K562 (cell line): ENCODE data around the gene GP1BB. TPM values are rescaled to one million over a fixed set of nuclear protein-coding genes. Genes with fewer than 3 reads are reported as not detected.
A peak's percentile ranks its signal among the peaks of the same experiment; 100 is the strongest.

Experiments used
- ATF1 ChIP-seq, 2 experiments: fragments of 450-650 bp in 1 of 2; IDR thresholded peaks; 2 replicates each; pipeline ENCODE4 v1.6.1; 2016; ENCODE audit warnings: missing compliant biosample characterization in 1 of 2, missing genetic modification characterization in 1 of 2
- CUX1 ChIP-seq: fragments of 200-800 bp; sonication (Bioruptor generic); IDR thresholded peaks from 2 replicates; pipeline ENCODE4 v1.6.1; 2016; ENCODE audit warnings: missing genetic modification characterization, missing compliant biosample characterization
- FOXO4 ChIP-seq: fragments of 450-650 bp; formaldehyde crosslinking; IDR thresholded peaks from 2 replicates; pipeline ENCODE4 v1.4.0; 2020; ENCODE audit warnings: mild to moderate bottlenecking, moderate library complexity
- SP2 ChIP-seq: IDR thresholded peaks from 2 replicates; pipeline ENCODE4 v1.6.1; 2011; ENCODE audit warnings: mild to moderate bottlenecking, low read depth, low read length, moderate library complexity; ENCODE audit not compliant: poor library complexity, severe bottlenecking; ENCODE audit errors: extremely low read depth
- TAF7 ChIP-seq: fragments of 450-650 bp; IDR thresholded peaks from 2 replicates; pipeline ENCODE4 v1.6.1; 2016; ENCODE audit warnings: missing genetic modification characterization, missing compliant biosample characterization
- THAP12 ChIP-seq: fragments of 250-450 bp; sonication (Bioruptor Pico); IDR thresholded peaks from 2 replicates; pipeline ENCODE4 v1.9.0; 2021; ENCODE audit warnings: mild to moderate bottlenecking, inconsistent platforms
- THAP7 ChIP-seq: fragments of 250-450 bp; sonication (Bioruptor Pico); IDR thresholded peaks from 2 replicates; pipeline ENCODE4 v1.5.0; 2021
- THRB ChIP-seq: fragments of 450-650 bp; formaldehyde crosslinking; conservative IDR thresholded peaks from 2 replicates; pipeline ENCODE4 v1.4.0; 2022; ENCODE audit warnings: mild to moderate bottlenecking, missing genetic modification characterization
- polyA plus RNA-seq, 8 experiments: library from polyadenylated mRNA; depleted of rRNA in 4 of 8; stranded (reverse) in 5 of 8; unstranded in 3 of 8; fragments of >200 nt; fragmentation: Nextera tagmentation in 2 of 8; fragmentation: Illumina TruSeq in 1 of 8; extraction: Ambion mirVana in 2 of 8; extraction: Trizol in 1 of 8; gene quantifications; 2 replicates each; pipeline versions ENCODE4 v1.2.1 to v1.2.3, GENCODE V29; 2011 to 2014; ENCODE audit warnings: inconsistent platforms in 1 of 8, missing spikeins in 1 of 8
- total RNA-seq, 7 experiments: library from RNA; depleted of rRNA in 6 of 7; stranded (reverse); fragments of >200 nt in 6 of 7; fragmentation: Illumina TruSeq in 2 of 7; extraction: Trizol in 2 of 7; gene quantifications; 2 replicates each; pipeline versions ENCODE4 v1.2.1 to v1.2.3, GENCODE V29; 2011 to 2021; ENCODE audit warnings: low replicate concordance in 1 of 7
- TF ChIP-seq, protein P1 (sequence below): sonication (generic); formaldehyde crosslinking; IDR thresholded peaks from 2 replicates; pipeline ENCODE4 v1.8.1; 2023; ENCODE audit warnings: mild to moderate bottlenecking, missing genetic modification reagents

The GP1BB gene
- total and polyA plus RNA-seq, 9 of the 15 experiments (the other 6 are each of a cell fraction or from before 2014, with no cell fraction given) = 0.69 to 162 (median 2.8) TPM

DNA sequence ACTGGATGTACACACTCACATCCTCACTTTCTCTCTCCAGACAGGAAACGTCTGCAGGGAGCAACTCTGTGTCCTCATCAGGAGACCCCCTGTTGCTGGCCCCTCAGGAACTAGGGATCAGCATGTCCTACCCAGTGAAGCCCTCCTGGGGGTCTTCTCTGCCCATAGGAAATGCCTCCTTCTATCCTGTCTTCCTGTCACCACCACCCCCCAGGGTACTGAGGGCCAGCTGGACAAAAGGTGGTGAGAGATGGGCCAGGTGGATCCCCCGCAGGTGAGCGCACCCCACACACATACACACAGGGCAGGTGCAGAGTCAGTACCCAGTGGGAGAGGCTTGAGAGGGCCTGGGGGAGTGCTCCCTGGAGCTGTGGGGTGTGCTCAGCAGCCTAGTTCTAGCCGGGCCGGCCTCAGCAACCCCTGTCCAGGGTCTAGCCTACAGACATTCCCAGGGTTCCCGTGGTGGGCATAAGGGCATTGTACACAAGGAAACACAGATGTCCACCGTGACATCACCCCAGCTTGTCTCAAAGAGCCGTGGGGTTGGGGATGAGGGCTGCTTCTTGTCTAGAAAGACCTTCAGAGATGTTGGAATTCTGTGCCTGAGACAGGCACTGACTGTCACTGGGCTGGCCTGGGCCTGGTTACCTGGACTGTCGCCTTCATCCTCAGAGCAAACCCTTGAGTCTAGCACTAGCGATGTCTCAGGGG is 9.2 kb downstream of the GP1BB start (continued):
- TF ChIP-seq, protein P1, sequence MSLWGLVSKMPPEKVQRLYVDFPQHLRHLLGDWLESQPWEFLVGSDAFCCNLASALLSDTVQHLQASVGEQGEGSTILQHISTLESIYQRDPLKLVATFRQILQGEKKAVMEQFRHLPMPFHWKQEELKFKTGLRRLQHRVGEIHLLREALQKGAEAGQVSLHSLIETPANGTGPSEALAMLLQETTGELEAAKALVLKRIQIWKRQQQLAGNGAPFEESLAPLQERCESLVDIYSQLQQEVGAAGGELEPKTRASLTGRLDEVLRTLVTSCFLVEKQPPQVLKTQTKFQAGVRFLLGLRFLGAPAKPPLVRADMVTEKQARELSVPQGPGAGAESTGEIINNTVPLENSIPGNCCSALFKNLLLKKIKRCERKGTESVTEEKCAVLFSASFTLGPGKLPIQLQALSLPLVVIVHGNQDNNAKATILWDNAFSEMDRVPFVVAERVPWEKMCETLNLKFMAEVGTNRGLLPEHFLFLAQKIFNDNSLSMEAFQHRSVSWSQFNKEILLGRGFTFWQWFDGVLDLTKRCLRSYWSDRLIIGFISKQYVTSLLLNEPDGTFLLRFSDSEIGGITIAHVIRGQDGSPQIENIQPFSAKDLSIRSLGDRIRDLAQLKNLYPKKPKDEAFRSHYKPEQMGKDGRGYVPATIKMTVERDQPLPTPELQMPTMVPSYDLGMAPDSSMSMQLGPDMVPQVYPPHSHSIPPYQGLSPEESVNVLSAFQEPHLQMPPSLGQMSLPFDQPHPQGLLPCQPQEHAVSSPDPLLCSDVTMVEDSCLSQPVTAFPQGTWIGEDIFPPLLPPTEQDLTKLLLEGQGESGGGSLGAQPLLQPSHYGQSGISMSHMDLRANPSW = peak; percentile 71; the same call in 1 of the 2 replicates
- TF ChIP-seq TAF7 (tag) (no peak), ATF1 (CRISPR knock-in tag; IDR thresholded peaks at IDR 0.05) (0 out of 2 replicates have a peak, but pooled peaks have one; percentile 19), ATF1 (tag; IDR thresholded peaks at IDR 0.05) (no peak), THAP12 (CRISPR knock-in tag) (peak; percentile 60), SP2 (peak; percentile 2), FOXO4 (CRISPR knock-in tag) (peak; percentile 68; the same call in 1 of the 2 replicates), CUX1 (CRISPR knock-in tag) (no peak), THRB (CRISPR knock-in tag) (no peak), THAP7 (CRISPR knock-in tag) (no peak)
